Transverse colon (tissue), 4 donors: ENCODE results near the gene TBX5.

ENCODE experiments used
- POLR2A ChIP-seq: fragments of 450-650 bp; IDR thresholded peaks from one replicate; pipeline ENCODE4 v1.6.1; 2016; ENCODE audit warnings: antibody characterized with exemption, mild to moderate bottlenecking, moderate library complexity
- POLR2AphosphoS5 ChIP-seq, 3 donors: sonication (generic); formaldehyde crosslinking; IDR thresholded peaks; one replicate each; pipeline ENCODE4 v1.6.1; 2016; ENCODE audit warnings: antibody characterized with exemption in 3 of 3
- TF ChIP-seq, protein P1 (sequence below), 5 experiments: fragments of 200-600 bp in 3 of 5; fragments of 450-650 bp in 2 of 5; sonication (generic) in 3 of 5; IDR thresholded peaks; 1 replicate in 2 of 5; 2 replicates in 3 of 5; pipeline ENCODE4 v1.5.1; 2016 to 2017; ENCODE audit warnings: antibody characterized with exemption in 5 of 5, inconsistent platforms in 3 of 5, mild to moderate bottlenecking in 2 of 5, moderate library complexity in 1 of 5

DNA sequence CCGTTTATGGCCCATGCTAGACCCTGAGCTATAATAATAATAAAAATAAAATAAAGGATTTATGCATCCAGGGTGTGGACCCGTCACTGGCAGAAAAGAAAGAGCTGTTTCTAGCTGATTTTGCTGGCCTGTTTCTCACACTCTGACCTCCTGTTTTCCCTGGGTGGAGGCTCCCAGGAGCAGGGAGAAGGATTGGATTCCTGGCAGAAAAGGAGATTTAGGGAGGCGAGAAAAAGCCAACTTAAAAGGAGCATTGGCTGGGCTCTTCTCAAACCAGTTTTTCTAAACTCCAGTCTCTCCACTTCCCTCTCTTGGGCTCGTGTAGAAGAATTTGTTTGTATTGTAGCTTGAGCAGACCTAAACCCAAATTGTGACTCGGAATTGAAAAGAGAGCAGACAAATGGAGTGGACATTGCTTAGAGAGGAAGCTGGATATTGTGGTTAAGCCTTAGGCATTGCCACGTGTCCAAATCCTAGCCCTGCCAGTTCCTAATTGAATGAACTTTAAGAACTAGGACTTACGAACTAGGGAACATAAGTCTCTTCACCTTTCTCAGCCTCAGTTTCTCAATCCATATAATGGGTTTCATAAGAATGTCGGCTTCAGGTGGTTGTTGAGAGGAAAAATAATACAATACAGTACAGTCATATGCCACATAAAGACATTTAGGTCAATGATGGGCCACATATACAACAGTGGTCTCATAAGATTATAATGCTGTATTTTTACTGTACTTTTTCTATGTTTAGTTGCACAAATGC, 14.4 kb upstream of the TBX5 start:
- TF ChIP-seq, protein P1, sequence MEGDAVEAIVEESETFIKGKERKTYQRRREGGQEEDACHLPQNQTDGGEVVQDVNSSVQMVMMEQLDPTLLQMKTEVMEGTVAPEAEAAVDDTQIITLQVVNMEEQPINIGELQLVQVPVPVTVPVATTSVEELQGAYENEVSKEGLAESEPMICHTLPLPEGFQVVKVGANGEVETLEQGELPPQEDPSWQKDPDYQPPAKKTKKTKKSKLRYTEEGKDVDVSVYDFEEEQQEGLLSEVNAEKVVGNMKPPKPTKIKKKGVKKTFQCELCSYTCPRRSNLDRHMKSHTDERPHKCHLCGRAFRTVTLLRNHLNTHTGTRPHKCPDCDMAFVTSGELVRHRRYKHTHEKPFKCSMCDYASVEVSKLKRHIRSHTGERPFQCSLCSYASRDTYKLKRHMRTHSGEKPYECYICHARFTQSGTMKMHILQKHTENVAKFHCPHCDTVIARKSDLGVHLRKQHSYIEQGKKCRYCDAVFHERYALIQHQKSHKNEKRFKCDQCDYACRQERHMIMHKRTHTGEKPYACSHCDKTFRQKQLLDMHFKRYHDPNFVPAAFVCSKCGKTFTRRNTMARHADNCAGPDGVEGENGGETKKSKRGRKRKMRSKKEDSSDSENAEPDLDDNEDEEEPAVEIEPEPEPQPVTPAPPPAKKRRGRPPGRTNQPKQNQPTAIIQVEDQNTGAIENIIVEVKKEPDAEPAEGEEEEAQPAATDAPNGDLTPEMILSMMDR (IDR thresholded peaks at IDR 0.05), result no peak
- TF ChIP-seq POLR2A (no peak), POLR2AphosphoS5 (IDR thresholded peaks at IDR 0.05) (no peak)
